Measurements from ENCODE around the gene CORIN.

DNA sequence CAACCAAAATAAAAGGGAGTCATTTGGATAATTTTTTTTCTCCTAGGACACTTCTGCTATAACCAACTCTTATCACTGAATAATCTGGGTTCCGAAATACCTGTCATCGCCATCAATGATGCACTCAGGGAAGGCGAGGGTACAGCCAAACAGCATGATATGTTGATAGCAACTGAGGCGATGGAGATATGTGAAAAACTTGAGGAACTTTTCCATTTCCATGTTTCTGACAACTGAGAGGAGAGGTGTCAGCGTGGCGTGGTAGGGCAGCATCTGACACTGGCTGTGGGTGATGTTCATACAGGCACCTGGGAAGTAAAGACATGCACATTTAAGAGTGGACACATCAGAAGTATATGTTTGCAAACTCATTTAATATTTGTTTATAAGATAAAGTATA, 74.6 kb downstream of the CORIN start:
- TF ChIP-seq CTCF (IDR thresholded peaks at IDR 0.05; ENCODE audit: low read depth, low read length) (no peak), EZH2phosphoT487 (IDR thresholded peaks at IDR 0.05; ENCODE audit: low read depth) (no peak)
